NCI-H526 (cell line): ENCODE measurements around the gene MRPL54.
A peak's percentile ranks its signal among the peaks of the same experiment; 100 is the strongest.
"Not testable (repeated sequence)": the region's sequence is repeated elsewhere in the genome, so short reads cannot be mapped to it uniquely, and the experiment has no call there.

Experiments used
- DNase-seq, 2 experiments: peaks; one replicate each; lab custom pipeline; 2025; lab: John Stamatoyannopoulos, UW

Gene MRPL54

DNA sequence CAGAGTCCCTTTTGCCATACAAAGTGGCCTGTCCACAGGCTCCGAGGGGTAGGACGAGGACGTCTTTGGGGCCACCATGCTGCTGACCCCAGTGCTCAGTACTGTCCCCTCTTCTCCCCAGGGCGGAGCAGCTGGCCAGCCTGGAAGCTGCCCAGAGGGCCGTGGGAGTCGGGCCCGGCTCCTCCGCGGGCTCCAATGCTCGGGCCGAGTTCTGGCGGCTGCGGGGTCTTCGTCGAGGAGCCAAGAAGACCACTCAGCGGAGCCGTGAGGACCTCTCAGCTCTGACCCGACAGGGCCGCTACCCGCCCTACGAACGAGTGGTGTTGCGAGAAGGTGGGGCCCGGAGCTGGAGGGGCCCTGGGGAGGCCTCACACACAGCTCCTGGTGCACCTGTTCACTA lies 22.1 kb upstream of the MRPL54 start:
- DNase-seq: no peak

DNA sequence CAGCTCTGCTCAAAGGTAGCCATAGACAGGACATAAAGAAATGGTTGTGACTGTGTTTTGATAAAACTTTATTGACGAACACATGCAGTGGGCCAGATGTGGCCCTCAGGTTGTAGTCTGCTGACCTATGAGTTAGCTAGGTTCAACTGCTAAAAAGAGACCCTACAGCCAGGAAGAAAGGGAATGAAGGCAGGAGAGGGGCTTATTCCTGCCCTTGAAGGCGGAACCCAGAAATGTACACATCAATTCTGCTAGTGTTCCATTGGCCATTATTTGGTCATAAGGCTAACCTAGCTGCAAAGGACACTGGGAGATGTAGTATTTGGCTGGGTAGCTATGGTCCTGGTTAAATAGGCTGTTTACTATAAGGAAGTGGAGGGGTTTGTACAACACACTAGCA lies 19.0 kb upstream of the MRPL54 start:
- peak in 1 of 2 experiments; percentile 35 for DNase-seq

- no peak for DNase-seq
These were observed 17.0 kb upstream of the MRPL54 start for GRCh38 chr19:3745363-3746045.

GRCh38 chr19:3746371-3747056 lies 16.0 kb upstream of the MRPL54 start:
- DNase-seq: no peak

DNA sequence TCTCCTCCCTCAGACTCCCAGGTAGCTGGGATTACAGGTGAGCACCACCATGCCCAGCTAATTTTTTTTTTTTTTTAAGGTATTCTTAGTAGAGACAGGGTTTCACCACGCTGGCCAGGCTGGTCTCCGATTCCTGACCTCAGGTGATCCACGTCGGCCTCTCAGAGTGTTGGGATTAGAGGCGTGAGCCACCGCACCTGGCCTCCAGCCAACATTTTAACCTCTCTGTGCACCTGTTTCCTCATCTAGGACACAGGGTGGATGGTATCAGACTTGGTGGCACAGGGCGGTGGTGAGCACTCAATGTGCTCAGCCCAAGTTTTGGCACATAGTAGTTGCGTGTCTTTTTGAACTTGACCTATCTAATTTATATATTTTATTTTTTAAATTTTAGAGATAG lies 13.5 kb upstream of the MRPL54 start:
- no peak for DNase-seq

- DNase-seq: no peak
These were observed 12.3 kb upstream of the MRPL54 start for GRCh38 chr19:3750211-3750610.

GRCh38 chr19:3751236-3751635 lies 11.2 kb upstream of the MRPL54 start:
- DNase-seq: no peak

- DNase-seq: no peak
These were observed 10.0 kb upstream of the MRPL54 start for GRCh38 chr19:3752492-3752891.

GRCh38 chr19:3753631-3754410 lies 8.7 kb upstream of the MRPL54 start:
- DNase-seq: no peak

- not testable (repeated sequence) for DNase-seq
These were observed 4.8 kb upstream of the MRPL54 start for GRCh38 chr19:3757705-3758104.

DNA sequence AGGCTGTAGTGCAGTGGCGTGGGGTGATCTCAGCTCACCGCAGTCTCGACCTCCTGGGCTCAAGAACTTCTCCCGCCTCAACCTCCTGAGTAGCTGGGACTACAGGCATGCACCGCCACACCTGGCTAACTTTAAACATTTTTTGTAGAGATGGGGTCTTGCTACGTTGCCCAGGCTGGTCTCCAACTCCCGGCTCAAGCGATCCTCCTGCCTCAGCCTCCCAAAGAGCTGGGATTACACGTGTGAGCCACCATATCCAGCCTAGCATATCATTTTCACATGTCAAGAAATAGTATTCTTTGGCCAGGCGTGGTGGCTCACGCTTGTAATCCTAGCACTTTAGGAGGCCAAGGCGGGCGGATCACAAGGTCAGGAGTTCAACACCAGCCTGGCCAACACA lies 4.2 kb upstream of the MRPL54 start:
- not testable (repeated sequence) for DNase-seq

GRCh38 chr19:3759482-3760254 lies 2.8 kb upstream of the MRPL54 start:
- no peak for DNase-seq

DNA sequence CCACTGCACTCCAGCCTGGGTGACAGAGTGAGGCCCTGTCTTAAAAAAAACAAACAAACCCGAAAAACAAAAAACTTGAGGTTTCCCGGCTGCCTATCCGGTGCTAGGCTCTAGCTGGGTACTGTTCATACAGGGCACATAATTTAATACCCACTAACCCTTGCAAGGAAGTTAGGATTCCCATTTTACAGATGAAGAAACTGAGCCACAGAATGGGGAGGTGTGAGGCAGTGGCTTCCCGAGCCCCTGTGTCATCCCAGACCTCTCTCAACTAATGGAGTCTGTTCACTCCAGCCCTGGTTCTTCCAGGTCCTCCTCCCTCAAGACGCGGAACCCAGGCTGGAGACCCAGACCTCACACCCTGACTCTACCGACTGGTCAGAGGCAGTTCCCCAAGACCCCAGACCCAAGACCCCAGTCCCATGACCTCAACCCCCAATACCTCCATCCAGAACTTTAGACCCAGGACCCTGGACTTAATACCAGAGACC lies 1.6 kb upstream of the MRPL54 start:
- DNase-seq: no peak

- peak; percentile 27 to 82 for DNase-seq
These were observed 926 bp upstream of the MRPL54 start, which contains the start of gene APBA3 for GRCh38 chr19:3761382-3762129. Gene APBA3, minus strand, starts transcription at chr19:3761692. Its CDS starts 1,428 bp downstream, at chr19:3760264.

GRCh38 chr19:3762130-3762473 lies 380 bp upstream of the MRPL54 start:
- no peak for DNase-seq

- DNase-seq: no peak
These were observed 2.6 kb downstream of the MRPL54 start for GRCh38 chr19:3765121-3765520.

DNA sequence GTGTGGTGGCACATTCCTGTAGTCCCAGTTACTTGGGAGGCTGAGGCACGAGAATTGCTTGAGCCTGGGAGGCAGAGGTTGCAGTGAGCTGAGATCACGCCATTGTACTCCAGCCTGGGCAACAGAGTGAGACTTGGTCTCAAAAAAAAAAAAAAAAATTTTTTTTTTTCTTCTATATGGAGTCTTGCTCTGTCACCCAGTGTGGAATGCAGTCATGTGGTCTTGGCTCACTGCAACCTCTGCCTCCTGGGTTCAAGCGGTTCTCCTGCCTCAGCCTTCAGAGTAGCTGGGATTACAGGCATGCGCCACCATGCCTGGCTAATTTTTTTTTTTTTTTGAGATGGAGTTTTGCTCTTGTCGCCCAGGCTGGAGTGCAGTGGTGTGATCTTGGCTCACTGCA lies 3.3 kb downstream of the MRPL54 start:
- DNase-seq: not testable (repeated sequence)

GRCh38 chr19:3766520-3766919 lies 4.0 kb downstream of the MRPL54 start:
- DNase-seq: no peak

DNA sequence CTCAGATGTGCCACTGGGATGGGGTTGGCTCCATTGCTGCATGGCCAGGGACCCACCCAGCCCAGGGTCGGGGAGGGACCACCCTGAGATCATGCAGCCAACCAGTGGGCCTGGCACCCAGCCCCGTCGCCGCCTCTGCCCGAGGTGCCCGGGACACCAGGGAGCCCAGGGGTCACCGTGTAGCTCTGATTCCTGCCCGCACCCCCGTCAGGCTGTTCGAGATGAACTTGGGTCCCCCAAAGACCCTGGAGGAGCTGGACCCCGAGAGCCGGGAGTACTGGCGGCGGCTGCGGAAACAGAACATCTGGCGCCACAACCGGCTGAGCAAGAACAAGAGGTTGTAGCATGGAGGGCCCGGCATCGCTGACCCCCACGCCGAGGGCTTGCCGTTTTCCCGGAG lies 4.6 kb downstream of the MRPL54 start:
- no peak for DNase-seq

GRCh38 chr19:3768015-3768747 lies 5.7 kb downstream of the MRPL54 start:
- DNase-seq: no peak

- DNase-seq: no peak
These were observed 6.2 kb downstream of the MRPL54 start for GRCh38 chr19:3768748-3769099.
